Measurements from ENCODE around the gene HIPK4. TPM values are rescaled to one million over a fixed set of nuclear protein-coding genes. Genes with fewer than 3 reads are reported as not detected.

HIPK4 gene
- total and polyA plus RNA-seq, 9 of the 15 experiments (the other 6 are each of a cell fraction or from before 2014, with no cell fraction given) = 0.06 to 0.09 TPM; not detected in 7

- peak; percentile 40; the same call in 1 of the 2 replicates for TF ChIP-seq NR2C1 (IDR thresholded peaks at IDR 0.05)
- peak; percentile 56; the same call in 1 of the 2 replicates for TF ChIP-seq NR2C1 (tag; IDR thresholded peaks at IDR 0.05)
- no peak for TF ChIP-seq PHF8 (IDR thresholded peaks at IDR 0.05; ENCODE audit: borderline replicate concordance, low read length)
- peak; percentile 78 to 87; a peak in 3 of 4 replicates for TF ChIP-seq KDM1A (IDR thresholded peaks at IDR 0.05)
- peak; percentile 96 for TF ChIP-seq ESRRA (IDR thresholded peaks at IDR 0.05; ENCODE audit: borderline replicate concordance, low read depth)
- TF ChIP-seq CBX2 (IDR thresholded peaks at IDR 0.05; ENCODE audit: insufficient read depth, low read length, poor library complexity, severe bottlenecking) = no peak
- no peak for TF ChIP-seq MAX (CRISPR knock-in tag; IDR thresholded peaks at IDR 0.05)
- no peak for TF ChIP-seq HMGN3 (IDR thresholded peaks at IDR 0.05; ENCODE audit: borderline replicate concordance, extremely low read depth, insufficient read length, low read depth, low read length)
- TF ChIP-seq FOXK2 (conservative IDR thresholded peaks at IDR 0.05 in 1 of 2, IDR thresholded peaks at IDR 0.05 in 1 of 2; ENCODE audit: low read depth in 2 of 2) = 0 out of 4 replicates have a peak, but pooled peaks have one; percentile 11 to 20
- no peak for TF ChIP-seq TAF9B (IDR thresholded peaks at IDR 0.05; ENCODE audit: partially characterized antibody)
- no peak for TF ChIP-seq MTF1 (CRISPR knock-in tag; IDR thresholded peaks at IDR 0.05; ENCODE audit: borderline replicate concordance)
- TF ChIP-seq ZNF699 (CRISPR knock-in tag; IDR thresholded peaks at IDR 0.05; ENCODE audit: insufficient replicate concordance) = no peak
- TF ChIP-seq PYGO2 (tag; IDR thresholded peaks at IDR 0.05) = no peak
- no peak for TF ChIP-seq PRPF4 (IDR thresholded peaks at IDR 0.05; ENCODE audit: insufficient read depth, low read depth, low read length, poor library complexity, severe bottlenecking)
- no peak for TF ChIP-seq E4F1 (CRISPR knock-in tag; IDR thresholded peaks at IDR 0.05; ENCODE audit: borderline replicate concordance)
- no peak; a peak in 1 of 4 replicates for TF ChIP-seq TEAD1 (CRISPR knock-in tag; IDR thresholded peaks at IDR 0.05)
- no peak for TF ChIP-seq ASH1L (IDR thresholded peaks at IDR 0.05; ENCODE audit: borderline replicate concordance, low read depth, partially characterized antibody)
- TF ChIP-seq GABPA (tag; conservative IDR thresholded peaks at IDR 0.05; ENCODE audit: low read depth) = no peak
- no peak for TF ChIP-seq ZNF717 (CRISPR knock-in tag; IDR thresholded peaks at IDR 0.05)
- no peak for TF ChIP-seq NR0B1 (IDR thresholded peaks at IDR 0.05; ENCODE audit: partially characterized antibody)
- TF ChIP-seq SP2 (IDR thresholded peaks at IDR 0.05; ENCODE audit: extremely low read depth, low read depth, low read length, poor library complexity, severe bottlenecking) = no peak
- no peak for TF ChIP-seq RBM39 (optimal IDR thresholded peaks at IDR 0.05; ENCODE audit: low read depth, low read length)
- no peak for TF ChIP-seq ARID2 (IDR thresholded peaks at IDR 0.05)
- peak; percentile 69; the same call in 1 of the 2 replicates for TF ChIP-seq L3MBTL2 (IDR thresholded peaks at IDR 0.05)
- TF ChIP-seq CEBPG (CRISPR knock-in tag; IDR thresholded peaks at IDR 0.05) = no peak
- no peak for TF ChIP-seq CEBPG (tag; conservative IDR thresholded peaks at IDR 0.05 in 1 of 2, IDR thresholded peaks at IDR 0.05 in 1 of 2)
These were observed 26.9 kb downstream of the HIPK4 start (continued) for GRCh38 chr19:40363069-40363468.

All from K562 (cell line).